Osteocyte (in vitro differentiated cells): ENCODE measurements around the gene WDR83. TPM values are rescaled to one million over a fixed set of nuclear protein-coding genes. Genes with fewer than 3 reads are reported as not detected.
"Not testable (repeated sequence)": the region's sequence is repeated elsewhere in the genome, so short reads cannot be mapped to it uniquely, and the experiment has no call there.

Source experiments
- DNase-seq: peaks from one replicate; pipeline ENCODE4 v3.0.0; 2021; ENCODE audit warnings: mixed read lengths; ENCODE audit not compliant: unreplicated experiment; ENCODE audit errors: extremely low spot score
- H3K27ac Mint-ChIP-seq: one replicate; pipeline ENCODE4 v1.8.0; 2021; ENCODE audit warnings: mild to moderate bottlenecking, mixed read lengths; ENCODE audit not compliant: unreplicated experiment
- H3K27me3 Mint-ChIP-seq: one replicate; pipeline ENCODE4 v1.8.0; 2021; ENCODE audit warnings: mixed read lengths; ENCODE audit not compliant: unreplicated experiment
- H3K36me3 Mint-ChIP-seq: one replicate; pipeline ENCODE4 v1.8.0; 2021; ENCODE audit warnings: mixed read lengths; ENCODE audit not compliant: unreplicated experiment
- H3K4me1 Mint-ChIP-seq: one replicate; pipeline ENCODE4 v1.8.0; 2021; ENCODE audit warnings: mixed read lengths; ENCODE audit not compliant: unreplicated experiment
- H3K4me3 Mint-ChIP-seq: one replicate; pipeline ENCODE4 v1.8.0; 2021; ENCODE audit warnings: mild to moderate bottlenecking, moderate library complexity, mixed read lengths; ENCODE audit not compliant: unreplicated experiment
- H3K9me3 Mint-ChIP-seq: one replicate; pipeline ENCODE4 v1.8.0; 2021; ENCODE audit warnings: mixed read lengths; ENCODE audit not compliant: unreplicated experiment
- long read RNA-seq: library from polyadenylated mRNA; unstranded; transcript quantifications from one replicate; pipeline ENCODE4 v2.0.0, GENCODE V29; 2021
- total RNA-seq: library from RNA; stranded (reverse); gene quantifications from 2 replicates; pipeline ENCODE4 v1.2.1, GENCODE V29; 2021
- TF ChIP-seq, protein P1 (sequence below): fragments of 200-600 bp; sonication (generic); IDR thresholded peaks from 2 replicates; pipeline ENCODE4 v1.5.0; 2021; ENCODE audit warnings: antibody characterized with exemption, mild to moderate bottlenecking, moderate library complexity

WDR83 gene
- total RNA-seq, result 11.4 and 12.4 TPM in 2 replicates
- long read RNA-seq, transcript WDR83-201 (11 exons, 1,457 nt), result major isoform, 22 of 38 reads
- long read RNA-seq, partial matches to known transcripts, result 11 of 38 reads
- long read RNA-seq, other reads (novel, unspliced or antisense), result 5 of 38 reads

DNA sequence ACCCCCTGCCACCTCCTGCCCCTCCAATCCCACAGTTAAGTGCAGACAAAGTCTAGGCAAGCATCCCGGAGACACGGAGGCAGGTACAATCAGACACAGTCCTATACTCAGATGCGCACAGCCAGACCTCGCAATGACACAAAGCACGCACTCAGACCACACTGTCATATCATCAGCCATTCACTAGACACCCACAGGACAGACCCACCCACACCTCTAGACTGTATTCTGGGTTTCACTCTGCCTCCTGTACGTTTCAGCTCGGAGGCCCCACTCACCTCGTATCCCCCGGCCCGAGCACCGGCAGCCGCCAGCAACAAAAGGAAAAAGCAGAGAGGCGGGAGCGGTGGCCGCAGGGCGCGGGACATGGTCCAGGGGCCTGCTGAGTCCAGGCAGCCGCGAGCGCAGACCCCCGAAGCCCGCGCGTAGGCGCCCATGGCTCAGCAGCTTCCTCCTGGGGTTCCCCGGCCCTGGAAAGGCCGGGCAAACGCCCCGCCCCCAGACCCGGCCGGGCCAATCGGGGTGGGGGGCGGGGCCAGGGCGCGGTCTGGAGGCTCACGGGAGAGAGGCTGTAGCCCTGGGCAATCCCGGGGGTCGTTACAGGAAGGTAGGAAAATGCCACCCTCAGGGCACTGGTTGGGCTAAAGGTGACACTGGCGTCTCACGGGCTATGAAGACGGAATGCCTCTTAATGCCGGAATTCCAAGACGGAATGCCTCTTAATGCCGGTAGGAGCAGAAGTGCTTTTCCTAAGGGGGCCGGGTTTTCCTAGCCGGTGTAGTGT, at the start of gene WDR83, which contains the start of gene MAN2B1:
TSS of gene WDR83 (plus strand) at position 543 of the 784 bp plus-strand sequence. CDS start 2,984 bp downstream, outside the sequence.
TSS of gene MAN2B1 (minus strand) at position 478 of the 784 bp plus-strand sequence. CDS start at position 437, 41 bp downstream.
- TF ChIP-seq, protein P1, sequence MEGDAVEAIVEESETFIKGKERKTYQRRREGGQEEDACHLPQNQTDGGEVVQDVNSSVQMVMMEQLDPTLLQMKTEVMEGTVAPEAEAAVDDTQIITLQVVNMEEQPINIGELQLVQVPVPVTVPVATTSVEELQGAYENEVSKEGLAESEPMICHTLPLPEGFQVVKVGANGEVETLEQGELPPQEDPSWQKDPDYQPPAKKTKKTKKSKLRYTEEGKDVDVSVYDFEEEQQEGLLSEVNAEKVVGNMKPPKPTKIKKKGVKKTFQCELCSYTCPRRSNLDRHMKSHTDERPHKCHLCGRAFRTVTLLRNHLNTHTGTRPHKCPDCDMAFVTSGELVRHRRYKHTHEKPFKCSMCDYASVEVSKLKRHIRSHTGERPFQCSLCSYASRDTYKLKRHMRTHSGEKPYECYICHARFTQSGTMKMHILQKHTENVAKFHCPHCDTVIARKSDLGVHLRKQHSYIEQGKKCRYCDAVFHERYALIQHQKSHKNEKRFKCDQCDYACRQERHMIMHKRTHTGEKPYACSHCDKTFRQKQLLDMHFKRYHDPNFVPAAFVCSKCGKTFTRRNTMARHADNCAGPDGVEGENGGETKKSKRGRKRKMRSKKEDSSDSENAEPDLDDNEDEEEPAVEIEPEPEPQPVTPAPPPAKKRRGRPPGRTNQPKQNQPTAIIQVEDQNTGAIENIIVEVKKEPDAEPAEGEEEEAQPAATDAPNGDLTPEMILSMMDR, result no peak
- Mint-ChIP-seq H3K4me1 (peaks cover 33% of the 10 kb centered on the region), H3K27ac (peak within 1 kb of the TSS; percentile 67), H3K4me3 (peak within 1 kb of the TSS; percentile 87), H3K36me3 (peaks cover 3% of the 10 kb centered on the region), H3K27me3 (no peaks in the 10 kb centered on the region), H3K9me3 (no peaks in the 10 kb centered on the region)
- peak; percentile 91 for DNase-seq

- H3K27me3 Mint-ChIP-seq, result no peaks in the 10 kb centered on the region
- peaks cover 31% of the 10 kb centered on the region for H3K36me3 Mint-ChIP-seq
- no peak overlapping the region for H3K27ac Mint-ChIP-seq
Observed at GRCh38 chr19:12617646-12618045, 49.0 kb upstream of the WDR83 start.

GRCh38 chr19:12621253-12622024, 45.2 kb upstream of the WDR83 start:
- not testable (repeated sequence) for H3K4me1 Mint-ChIP-seq, H3K27ac Mint-ChIP-seq, DNase-seq, H3K27me3 Mint-ChIP-seq, H3K4me3 Mint-ChIP-seq, H3K9me3 Mint-ChIP-seq
- peaks cover 23% of the 10 kb centered on the region for H3K36me3 Mint-ChIP-seq

More at GRCh38 chr19:12617646-12618045, 49.0 kb upstream of the WDR83 start:
- Mint-ChIP-seq H3K9me3 (no peaks in the 10 kb centered on the region), H3K4me1 (peaks cover 15% of the 10 kb centered on the region), H3K4me3 (no peak overlapping the region)
- no peak for DNase-seq
- TF ChIP-seq, protein P1, result no peak

GRCh38 chr19:12623361-12624031, 43.1 kb upstream of the WDR83 start:
- H3K36me3 Mint-ChIP-seq, result peaks cover 38% of the 10 kb centered on the region
- H3K9me3 Mint-ChIP-seq, result peaks cover 9% of the 10 kb centered on the region
- H3K27me3 Mint-ChIP-seq, result no peaks in the 10 kb centered on the region
- TF ChIP-seq, protein P1, result no peak
- H3K4me1 Mint-ChIP-seq, result no peaks in the 10 kb centered on the region
- H3K4me3 Mint-ChIP-seq, result no peak overlapping the region
- DNase-seq, result no peak
- H3K27ac Mint-ChIP-seq, result no peak overlapping the region

GRCh38 chr19:12626958-12627357, 39.6 kb upstream of the WDR83 start:
- H3K4me1 Mint-ChIP-seq, result no peaks in the 10 kb centered on the region
- peaks cover 20% of the 10 kb centered on the region for H3K9me3 Mint-ChIP-seq
- no peak for DNase-seq
- no peak overlapping the region for H3K27ac Mint-ChIP-seq
- H3K4me3 Mint-ChIP-seq, result no peak overlapping the region
- no peaks in the 10 kb centered on the region for H3K27me3 Mint-ChIP-seq
- TF ChIP-seq, protein P1, result no peak
- peaks cover 55% of the 10 kb centered on the region for H3K36me3 Mint-ChIP-seq
